DMS53 (cell line): ENCODE data around the gene LHFPL6.
"Not testable (repeated sequence)": the region's sequence is repeated elsewhere in the genome, so short reads cannot be mapped to it uniquely, and the experiment has no call there.

ENCODE experiments used
- DNase-seq: peaks from one replicate; lab custom pipeline; 2025; lab: John Stamatoyannopoulos, UW

Gene LHFPL6

DNA sequence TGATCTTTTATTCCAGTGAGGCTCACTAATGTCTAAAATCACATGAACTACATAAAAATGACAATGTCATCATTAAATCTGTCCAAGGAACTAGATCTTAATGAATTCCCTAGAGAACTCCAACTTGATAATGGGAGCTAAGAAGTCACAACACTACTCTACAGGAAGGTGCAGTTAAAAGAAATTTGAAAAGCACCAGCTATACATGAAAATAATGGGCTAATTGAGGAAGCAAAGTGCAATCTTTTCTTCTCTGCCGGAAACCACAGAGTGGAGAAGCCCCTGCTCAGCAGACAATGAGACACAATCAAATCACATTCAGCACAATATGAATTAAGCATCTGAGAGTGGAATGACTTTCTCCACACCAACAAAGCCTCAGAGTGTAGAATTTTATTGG, 261.7 kb downstream of the LHFPL6 start:
- no peak for DNase-seq

DNA sequence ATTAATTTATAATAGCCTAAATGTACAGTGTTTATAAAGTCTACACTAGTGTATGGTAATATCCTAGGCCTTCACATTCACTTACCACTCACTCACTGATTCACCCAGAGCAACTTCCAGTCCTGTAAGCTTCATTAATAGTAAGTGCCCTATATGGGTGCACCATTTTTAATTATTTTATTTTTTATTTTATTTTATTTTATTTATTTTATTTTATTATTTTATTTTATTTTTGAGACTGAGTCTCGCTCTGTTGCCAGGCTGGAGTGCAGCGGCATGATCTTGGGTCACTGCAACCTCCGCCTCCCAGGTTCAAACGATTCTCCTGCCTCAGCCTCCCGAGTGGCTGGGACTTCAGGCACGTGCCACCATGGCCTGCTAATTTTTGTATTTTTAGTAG, 264.9 kb downstream of the LHFPL6 start:
- not testable (repeated sequence) for DNase-seq

DNA sequence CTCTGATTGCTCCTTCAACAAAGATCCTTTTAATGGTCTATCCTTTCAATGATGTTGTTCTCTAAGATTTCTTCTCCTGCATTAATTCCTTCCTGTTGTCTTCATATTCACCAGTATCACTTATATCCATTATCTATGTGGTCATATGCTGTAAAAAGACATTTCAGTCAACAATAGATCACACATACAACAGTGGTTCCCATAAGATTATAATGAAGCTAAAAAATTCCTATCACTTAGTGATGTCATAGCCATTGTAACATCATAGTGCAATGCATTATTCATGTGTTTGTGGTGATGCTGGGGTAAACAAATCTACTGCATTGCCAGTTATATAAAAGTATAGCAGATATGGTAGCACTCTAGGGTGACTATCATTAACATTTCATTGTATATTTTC, 266.1 kb downstream of the LHFPL6 start:
- DNase-seq: no peak

DNA sequence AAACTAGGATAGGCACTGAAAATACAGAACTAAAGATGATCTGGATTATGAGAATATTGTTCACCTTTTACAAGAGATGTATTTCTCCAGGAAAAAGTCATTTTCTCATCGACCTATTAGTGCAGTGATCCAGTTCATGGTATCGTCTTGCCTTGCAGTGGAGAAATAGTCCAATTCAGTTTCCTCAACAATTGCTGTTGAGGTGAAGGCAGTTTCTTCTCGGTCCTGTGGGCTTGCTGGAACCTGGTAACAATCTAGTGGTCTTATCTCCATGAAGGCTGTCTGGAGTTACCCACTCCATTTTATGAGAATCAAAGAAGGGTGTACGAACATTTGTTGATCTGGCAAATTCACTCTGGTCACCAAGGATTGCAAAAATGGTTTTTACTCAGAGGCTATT, 266.8 kb downstream of the LHFPL6 start:
- DNase-seq: no peak

DNA sequence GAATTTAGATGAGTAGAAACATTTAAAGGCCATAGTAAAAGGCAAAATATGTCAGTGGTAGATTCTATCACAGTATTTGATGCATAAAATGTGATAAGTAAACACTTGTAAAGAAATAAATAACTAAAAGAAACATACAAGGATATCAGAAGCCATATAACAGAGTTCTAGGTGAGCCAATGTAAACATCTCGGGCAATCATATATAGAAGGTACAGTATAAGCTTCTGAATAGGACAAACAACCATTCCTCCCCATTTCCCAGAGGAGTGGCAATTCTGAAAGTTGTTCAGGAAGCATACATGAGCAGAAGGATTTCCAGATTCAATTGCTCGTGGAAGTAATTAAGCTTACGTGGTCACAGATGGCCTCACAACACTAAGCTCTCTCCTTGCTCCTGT, 267.3 kb downstream of the LHFPL6 start:
- no peak for DNase-seq

DNA sequence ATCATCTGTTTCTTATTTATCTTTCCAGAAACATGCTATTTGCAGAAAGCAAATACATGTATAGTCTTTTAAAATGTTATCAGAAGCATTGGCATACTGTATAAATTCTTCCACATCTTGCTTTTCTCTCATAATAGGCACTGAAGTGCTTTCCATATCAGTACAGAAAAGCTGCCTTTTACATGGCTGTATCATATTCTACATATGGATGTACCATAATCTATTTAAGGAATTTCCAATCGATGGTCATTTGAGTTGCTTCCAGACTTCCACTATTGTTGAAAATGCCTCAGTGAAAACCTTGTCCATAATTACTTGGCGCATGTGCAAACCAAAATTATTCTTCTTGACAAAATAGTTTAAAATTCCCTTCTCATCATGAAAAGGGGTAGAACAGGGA, 272.5 kb downstream of the LHFPL6 start:
- DNase-seq: no peak

DNA sequence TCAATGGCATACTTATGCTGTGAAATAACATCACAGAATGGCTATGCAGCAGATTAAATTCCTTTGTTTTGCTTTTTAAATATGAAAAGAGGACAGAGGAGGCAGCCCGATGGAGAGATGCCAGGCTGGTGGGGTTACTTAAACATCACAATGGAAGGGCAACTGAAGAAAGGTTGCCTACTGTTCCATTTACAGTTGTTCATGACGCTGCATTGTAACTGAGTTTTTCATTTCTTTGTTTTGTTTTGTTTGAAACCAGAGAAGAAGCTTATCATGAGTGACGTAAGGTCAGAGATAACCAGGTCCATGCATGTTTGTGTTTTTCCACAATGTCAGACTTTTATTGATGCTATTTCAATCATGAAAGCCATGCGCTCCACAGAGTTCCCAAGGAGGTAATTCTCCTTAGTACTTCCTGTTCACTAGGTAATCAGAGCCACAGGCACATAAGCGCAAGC, 273.8 kb downstream of the LHFPL6 start:
- no peak for DNase-seq

DNA sequence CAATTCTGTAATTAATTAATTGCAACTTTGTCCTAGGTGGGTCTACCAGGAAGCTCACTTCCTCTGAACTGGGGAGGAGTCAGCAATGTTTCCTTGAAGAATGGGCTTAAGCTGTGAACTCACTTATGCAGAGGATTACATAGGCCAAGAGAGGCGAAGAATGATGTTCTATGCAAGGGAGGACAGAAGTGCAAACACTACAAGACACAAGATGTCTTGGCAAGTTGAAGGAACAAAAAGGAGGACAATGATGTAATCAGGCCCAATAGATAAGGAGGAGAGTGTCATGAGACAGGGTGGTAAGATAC, 275.9 kb downstream of the LHFPL6 start:
- DNase-seq: no peak

DNA sequence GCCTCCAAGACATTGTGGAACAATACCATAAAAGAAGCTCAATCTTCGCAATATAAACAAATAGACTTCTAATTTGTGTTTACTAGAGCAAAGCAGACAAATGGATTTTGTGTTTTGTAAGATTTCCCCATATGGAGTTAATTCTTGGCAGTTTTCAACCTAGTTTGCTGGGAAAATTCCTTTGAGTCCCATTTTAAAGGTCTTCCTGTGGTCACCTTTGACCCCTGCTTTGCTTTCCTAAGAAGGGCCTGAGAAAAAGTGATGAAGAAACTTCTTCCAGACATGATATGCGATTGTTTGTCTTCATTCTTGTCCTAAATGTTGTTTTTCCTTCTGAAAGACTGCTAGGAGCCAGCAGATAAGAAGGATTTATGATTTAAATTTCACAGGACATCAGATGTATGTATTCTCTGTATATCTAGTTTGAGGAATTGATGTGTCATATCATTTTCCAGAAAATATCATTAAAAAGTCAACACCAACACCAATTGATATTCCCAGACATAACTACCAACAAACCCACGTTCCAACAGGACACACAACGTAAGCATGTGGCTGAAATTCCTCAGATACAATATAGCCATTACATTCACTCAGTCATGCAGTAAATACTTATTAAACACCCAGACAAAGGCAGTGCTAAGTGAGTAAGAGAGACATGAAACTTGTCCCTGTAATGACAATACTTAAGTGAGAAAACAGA, 276.4 kb downstream of the LHFPL6 start:
- no peak for DNase-seq

DNA sequence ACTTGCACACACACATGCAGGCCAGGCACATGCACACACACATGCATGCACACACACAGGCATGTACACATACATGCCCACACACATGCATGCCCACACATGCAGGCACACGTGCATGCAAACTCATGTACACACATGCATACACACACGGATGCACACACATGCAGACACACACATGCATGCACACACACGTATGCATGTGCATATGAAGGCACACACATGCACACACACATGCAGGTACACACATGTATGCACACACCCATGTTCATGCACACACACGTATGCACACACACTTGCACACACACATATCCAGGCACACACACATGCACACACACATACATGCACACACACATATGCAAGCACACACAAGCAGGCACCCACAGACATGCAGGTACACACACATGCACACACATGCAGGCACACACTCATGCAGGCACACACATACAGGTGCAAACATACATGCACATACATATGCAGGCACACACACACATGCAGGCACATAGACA, 278.1 kb downstream of the LHFPL6 start:
- no peak for DNase-seq

DNA sequence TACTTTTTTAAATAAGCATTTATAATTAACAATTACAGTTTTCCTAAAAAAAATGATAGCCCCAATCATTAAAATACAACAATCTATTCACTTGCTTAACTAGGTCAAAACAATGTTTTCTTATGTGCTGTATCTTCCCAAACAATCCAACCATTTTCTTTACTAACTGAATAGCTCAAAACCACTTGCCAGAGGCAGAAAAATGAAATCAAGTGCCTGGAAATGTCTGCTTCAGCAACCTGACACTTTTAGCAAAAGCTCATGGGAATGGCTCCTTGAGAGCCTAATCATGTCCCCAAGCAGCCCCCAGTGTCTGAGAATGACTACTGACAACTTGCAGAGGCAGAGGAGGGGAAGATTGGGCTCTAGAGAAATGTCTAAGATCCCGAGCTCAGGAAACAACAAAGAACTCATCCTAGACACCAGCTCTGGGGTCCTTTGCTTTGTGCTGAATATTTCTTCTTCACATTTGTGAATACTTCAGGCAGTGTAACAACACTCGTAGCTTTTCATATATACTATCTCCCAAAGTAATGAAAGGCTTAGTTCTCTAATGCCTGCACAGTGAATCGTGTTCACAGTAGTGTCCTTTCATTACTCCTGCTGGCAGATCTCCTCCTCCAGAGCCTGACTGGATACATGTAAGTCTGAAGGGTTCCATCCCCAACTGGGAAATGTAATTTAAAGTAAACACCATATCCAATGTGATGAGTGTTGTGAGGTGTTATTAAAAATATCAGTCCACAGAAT, 280.0 kb downstream of the LHFPL6 start:
- DNase-seq: no peak

DNA sequence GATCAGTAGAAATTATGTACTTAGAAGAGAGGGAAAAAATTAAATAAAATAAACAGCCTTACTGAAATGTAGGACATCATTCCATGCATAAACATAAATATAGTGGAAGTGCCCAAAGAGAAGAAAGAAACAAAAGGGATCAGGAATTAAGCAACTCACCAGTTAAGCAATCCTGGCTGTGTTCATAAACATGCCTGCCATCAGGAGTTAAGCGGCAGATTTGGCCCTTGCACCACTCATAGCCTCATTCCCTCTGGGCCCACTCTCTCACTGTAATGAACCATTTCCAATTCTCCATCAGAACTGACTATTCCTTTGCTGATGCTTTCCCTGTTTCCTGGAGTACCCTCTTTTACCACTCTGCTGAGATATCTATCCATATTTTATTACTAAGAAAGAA, 281.4 kb downstream of the LHFPL6 start:
- no peak for DNase-seq

DNA sequence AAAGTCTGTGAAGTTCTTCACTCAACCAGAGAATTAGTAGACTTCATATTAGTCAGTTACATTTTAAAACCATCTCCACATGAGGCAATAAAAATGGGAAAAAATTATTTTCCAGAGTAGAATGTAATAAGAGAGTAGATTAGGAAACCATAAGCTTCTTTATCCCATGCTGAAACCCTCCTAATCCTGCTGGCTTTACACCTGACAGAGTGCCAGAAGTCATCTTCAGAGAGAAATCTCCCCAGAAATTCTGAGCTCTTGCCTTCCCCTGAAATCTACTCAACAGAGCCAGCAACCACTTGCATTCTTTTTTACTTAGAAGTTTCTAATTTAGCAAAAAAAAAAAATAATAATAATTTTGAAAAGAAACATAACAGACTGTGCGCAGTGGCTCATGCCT, 284.8 kb downstream of the LHFPL6 start:
- no peak for DNase-seq

DNA sequence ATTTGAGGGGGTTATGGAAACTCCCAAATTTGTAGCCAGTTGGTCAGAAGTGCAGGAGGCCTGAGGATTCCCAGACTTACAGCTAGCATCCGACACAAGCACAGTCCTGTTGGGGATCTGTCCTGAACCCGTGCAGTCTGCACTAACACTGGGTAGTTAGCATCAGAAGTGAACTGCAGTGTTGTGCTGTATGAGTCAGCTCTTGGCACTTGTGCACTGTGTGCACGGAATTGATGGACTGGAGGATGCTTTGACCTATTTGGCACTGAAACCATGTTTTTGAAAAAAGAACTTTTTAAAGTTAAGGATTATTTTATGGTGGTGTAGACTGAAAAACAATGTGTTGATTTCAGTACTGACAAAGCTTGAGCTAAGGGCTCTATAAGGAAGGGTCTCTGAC, 285.7 kb downstream of the LHFPL6 start:
- DNase-seq: no peak

DNA sequence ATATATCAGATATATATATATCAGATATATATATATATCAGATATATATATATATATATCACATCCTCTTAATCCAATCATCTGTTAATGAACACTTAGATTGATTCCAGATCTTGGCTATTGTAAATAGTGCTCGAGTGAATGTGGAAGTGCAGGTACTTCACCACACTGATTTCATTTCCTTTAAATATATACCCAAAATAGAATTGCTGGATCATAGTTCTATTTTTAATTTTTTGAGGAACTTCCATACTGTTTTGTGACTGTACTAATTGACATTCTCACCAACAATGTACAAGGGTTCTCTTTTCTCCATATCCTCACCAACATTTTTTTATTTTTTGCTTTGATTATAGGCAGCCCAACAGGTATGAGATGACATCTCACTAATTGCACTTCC, 287.2 kb downstream of the LHFPL6 start:
- DNase-seq: no peak

DNA sequence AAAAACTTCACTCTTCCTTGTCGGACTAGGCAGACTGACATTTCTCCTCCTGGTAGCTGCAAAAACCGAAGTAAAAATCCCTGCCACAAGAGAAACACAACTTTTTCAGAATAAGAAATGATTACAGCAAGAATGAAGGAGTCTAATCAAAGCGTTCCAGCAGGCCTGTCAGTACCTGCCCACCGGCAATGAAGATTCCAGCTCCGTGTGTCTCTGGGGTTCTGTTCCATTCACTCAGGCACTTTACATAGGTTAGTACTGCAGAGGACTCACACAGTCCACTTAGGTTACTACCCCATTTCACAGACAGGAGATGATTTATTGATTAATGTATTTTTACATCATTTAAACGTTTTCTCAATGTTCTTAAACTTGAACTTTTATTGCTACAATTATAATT, 289.3 kb downstream of the LHFPL6 start:
- DNase-seq: no peak

DNA sequence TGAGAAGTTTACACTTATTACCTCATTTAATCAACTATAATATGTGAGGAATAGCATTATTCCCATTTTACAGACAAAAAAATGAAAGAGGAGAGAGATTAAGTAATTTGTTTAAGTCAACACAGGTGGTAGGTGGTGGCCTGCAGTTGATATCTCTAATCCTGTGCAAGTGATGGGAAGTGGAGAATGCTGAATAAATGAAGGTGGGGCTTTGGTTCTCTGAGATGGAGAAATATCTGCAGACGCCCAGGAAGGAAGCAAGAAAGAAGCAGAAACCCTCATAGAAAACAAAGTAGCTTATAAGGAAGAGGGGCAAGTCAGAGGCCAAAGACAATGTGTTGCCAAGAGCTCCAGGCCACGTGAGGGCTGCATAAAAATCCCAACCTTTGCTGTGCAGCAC, 290.4 kb downstream of the LHFPL6 start:
- DNase-seq: no peak

DNA sequence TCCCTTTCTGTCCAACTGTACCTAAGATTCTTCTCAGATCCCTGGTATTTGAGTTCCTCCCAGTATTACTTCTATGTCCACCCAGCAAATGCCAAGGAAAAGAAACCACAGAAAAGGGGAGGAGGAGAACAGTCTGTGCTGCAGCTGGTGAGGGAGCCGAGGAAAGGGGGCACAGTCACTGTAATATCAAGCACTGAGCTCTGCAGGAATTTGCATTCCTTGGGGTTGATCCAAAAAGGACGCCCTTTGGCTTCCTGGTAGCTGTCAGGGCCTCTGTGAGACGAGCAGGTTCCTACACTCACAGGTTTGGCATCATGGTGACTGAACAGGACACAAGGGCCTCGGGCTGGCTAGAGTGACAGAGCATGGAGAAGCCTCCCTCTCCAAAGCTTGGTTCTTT, 291.4 kb downstream of the LHFPL6 start:
- no peak for DNase-seq

DNA sequence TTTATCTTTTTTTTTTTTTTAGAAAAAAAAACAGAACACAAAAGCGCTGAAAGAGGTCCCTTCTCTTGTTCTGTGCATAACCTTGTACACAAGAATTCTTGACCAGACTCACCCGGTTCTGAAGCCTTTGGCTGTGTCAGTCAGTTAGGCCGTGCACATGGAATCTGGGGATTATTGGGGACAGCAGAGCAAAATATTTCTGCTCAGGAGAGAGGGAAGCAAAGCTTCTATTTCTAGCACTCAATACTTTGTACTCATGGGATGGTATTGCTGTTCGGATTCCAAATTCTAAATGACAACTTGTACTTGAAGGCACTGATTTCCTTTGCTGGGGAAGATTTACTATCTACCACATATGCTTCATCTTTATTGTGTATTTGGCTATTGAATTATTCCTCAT, 292.0 kb downstream of the LHFPL6 start:
- DNase-seq: no peak

DNA sequence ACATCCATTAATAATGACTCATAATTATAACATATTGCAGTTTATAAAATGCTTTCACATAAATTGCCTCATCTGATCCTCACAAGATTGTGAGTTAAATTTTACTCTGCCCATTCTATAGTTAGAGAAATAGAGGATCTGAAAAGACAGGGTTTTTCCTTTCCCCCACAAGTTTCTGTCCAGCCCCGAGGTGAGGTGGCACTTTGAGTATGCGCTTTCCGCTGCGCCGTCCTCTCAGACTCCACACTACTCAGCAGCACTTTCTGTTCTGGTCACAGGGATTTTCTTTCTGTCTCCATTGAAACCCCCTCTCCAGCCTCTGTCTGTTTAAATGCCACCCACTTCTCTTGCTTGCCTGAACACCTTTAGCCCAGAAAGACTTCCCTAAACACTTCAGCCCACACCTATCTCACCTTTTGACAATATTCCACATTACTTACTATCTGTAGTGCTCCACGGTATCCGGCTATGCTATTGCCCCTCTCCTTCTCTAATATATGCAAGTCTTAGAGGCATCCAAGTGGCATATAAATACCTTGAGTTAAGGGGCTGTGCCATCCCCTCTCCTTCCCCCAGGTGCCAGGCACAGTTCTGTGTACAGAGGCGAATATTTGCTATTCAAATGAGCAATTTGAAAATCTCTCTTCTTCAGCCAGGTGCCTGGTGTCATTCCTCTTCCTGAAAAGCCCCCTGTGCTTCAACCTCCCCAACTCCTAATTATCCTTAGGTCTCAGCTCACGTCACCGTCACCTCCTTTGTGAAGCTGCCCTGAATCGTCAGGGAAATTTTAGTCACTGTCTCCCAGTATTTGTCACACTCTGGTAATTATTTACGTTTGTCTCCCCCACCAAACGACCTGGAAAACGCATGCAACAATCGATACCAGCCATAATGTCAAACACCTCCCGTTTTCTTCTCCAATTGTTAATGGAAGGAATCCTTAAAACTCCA, 296.1 kb downstream of the LHFPL6 start:
- DNase-seq: no peak

DNA sequence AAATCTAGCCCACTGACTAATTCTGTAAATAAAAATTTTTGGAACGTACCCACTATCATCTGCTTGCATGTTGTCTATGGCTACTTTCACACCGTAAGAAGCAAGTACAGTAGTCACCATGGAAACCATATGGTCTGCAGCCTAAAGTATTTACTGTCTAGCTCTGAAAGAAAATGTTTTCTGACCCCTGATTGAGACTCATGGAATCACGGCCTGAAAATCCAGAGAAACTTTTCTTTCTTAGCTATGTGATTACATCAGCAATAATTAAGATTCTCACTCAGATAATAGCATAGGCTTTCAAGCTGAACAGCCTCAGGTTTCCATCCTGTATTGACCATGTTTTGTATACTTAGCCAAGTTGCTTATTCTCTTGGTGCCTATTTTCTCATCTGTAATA, 300.2 kb downstream of the LHFPL6 start:
- DNase-seq: no peak

DNA sequence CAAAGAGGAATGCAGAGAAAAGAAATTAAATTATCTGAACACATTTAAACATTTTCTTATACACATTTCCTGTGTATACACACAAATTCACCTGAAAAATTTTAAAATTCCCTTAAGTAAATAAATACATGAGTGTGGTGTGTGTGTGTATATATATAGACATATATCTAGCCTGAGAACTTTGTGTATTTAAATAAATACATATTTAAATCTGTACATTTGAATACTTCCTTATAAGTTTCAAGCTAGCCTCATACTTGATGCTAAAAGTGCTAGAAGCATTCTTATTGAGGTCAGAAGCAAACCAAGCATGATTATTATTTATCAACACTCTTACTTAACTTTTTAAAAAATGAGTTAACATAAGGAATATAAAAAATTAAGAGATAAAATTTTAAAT, 304.0 kb downstream of the LHFPL6 start:
- no peak for DNase-seq
